Iris pigment epithelial cell (primary cell): Measurements from ENCODE around the gene FAM187B.
"Not testable (repeated sequence)": the region's sequence is repeated elsewhere in the genome, so short reads cannot be mapped to it uniquely, and the experiment has no call there.

Experiments used
- DNase-seq: peaks from one replicate; pipeline ENCODE4 v3.0.0-alpha.2; 2011; ENCODE audit warnings: low read depth

The FAM187B gene

DNA sequence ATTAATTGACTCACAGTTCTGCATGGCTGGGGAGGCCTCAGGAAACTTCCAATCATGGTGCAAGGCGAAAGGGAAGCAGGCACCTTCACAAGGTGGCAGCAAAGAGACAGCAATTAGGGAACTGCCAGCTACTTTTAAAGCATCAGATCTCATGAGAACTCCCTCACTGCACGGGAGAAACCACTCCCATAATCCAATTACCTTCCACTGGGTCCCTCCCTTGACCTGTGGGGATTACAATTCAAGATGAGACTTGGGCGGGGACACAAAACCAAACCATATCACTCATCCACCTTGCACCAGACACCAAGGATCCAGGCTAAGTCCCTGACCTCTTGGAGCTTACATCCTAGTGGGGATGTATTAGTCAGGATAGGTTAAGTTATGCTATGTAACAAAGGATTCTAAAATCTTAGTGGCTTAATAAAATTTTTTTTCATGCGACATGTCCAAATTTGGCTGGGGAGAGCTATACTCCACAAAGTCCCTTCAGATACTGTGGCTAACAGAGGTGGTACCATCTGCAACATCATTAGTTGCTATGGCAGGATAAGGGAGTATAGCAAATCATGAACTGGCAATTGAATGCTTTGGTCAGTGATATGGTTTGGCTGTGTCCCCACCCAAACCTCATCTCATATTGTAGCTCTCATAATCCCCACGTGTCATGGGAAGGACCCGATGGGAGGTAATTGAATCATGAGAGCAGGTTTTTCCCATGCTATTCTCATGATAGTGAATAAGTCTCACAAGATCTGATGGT, 8.3 kb upstream of the FAM187B start:
- DNase-seq = no peak

DNA sequence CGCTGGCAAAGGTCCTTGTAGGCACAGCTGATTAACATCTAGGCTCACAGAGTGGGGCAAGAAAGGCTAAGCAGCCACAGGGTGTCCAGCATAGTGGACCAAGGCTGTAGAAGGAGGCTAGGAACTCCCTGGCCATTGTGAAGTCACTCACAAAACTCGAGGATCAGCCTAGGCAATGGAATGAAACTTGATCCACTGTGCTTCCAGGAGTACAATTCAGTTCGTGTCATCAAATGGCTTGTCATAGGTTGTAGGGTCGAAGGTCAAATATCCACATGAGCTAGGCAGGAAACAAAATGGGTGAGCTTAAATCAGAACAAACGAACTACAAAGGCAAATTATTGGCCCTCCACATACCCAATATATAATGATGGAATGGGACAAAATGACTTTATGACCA, 4.4 kb upstream of the FAM187B start:
- no peak for DNase-seq

DNA sequence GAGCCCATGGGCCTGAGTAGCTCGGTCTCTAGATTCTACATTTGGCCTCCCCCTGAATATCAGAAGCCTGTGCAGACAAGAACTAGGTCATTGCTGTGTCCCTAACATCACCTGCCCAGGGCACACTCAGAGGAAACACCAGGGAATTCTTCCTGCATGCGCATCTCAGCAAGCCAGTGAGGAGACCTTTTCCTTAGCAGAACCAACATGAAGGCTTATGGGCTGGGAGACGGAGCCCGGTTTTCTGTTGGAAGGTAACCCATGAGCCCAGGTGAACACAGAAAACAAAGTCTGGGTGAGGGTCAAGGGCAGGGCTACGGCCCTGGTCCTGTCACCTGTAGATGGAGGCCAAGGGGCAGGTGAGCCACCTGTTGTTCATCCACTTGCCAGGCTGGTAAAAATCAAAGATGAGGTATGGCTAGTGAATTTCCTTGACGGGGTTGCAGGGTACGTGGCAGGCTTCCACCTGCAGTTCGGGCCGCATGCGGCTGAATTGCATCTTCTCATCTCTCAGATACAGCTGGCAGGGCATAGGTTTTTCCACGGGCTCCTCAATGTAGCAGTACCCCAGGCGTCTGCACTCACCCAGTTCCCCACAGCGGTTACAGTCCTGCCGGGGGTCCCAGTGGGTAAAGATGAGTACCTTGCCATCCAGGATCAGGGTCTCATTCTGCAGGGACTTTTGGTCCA, 3.6 kb upstream of the FAM187B start:
- DNase-seq = no peak

DNA sequence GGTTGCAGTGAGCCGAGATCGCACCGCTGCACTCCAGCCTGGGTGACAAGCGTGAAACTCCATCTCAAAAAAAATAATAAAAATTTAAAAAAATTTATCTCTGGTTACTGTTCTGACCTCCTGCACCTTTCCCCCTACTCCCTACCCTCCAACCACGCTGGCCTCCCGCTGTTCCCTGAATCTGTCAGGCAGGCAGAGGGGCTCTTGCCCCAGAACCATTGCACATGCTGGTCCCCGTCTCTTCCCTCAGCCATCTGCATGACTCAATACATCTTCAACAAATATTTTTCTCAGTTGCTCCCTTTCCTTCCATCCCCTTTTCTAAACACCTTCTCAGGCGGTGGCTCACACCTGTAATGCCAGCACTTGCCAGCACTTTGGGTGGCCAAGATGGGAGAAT, 1.1 kb upstream of the FAM187B start:
- no peak for DNase-seq

DNA sequence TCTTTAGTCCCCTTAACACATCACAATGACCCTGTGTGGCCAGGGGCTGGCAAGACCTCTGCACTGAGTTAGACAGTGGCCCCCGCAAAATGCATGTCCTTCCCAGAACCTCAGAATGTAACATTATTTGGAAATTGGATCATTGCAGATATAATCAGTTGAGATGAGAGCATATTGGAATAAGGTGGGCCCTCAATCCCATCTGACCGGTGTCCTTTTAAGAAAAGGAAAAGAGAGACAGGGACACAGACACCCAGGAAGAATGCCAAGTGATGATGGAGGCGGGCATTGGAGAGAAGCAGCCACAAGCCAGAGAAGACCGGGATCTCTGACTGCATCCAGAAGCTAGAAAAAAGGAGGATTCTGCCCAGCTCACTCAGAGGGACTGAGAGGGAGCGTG, 1.8 kb downstream of the FAM187B start:
- no peak for DNase-seq

DNA sequence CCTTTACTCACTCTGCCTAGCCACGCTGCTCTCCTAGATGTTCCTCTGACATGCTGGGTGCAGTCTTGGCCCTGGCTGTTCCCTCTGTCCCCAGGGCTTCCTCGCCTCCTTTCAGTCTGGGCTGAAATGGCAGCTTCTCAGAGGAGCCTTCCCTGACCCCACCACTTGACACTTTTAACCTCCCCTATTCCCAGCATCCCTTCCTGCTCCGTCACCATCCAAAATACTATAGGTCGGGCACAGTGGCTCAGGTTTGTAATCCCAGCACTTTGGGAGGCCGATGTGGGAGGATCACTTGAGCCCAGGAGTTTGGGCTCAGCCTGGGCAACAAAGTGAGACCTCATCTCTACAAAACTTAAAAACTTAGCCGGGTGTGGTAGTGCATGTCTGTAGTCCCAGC, 2.6 kb downstream of the FAM187B start:
- DNase-seq = no peak

DNA sequence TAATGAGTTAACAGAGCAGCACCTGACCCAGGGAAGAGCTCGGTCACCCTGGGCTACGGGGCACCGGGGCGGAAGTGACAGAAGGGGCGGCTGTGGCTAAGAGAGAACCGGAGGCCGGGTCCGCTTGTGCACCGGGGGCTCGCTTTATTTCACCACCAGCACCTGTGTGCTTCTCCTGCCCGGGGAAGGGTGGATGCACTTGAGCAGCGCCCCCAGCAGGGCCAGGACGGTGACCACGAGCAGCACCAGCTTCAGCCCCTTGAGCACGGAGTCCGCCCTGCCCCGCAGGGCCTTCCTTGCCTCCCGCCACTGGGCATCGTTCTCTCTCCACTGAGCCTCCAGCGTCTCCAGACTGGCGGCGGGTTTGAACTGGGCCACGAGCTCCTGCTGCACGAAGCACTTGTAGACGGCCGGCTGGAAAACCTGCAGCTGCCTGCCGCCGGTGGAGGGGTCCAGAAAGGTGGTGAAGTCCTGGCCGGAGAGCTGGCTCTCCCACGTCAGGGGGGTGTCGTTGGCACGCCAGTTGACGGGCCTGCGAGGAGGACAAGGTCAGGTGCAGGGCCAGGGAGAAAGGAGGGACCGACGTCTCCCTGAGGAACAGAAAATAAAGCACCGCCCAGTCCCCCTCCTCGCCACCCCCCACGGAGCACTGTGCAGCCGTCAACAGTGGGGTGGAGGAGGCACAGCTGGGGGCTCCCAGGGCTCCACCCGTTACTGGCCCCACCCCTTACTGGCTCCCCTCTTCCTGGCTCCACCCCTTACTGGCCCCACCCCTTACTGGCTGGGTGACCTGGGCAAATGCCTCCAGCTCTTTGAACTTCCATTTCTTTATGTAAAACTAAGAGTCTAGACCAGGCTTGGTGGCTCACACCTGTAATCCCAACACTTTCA, 3.6 kb downstream of the FAM187B start:
- no peak for DNase-seq

DNA sequence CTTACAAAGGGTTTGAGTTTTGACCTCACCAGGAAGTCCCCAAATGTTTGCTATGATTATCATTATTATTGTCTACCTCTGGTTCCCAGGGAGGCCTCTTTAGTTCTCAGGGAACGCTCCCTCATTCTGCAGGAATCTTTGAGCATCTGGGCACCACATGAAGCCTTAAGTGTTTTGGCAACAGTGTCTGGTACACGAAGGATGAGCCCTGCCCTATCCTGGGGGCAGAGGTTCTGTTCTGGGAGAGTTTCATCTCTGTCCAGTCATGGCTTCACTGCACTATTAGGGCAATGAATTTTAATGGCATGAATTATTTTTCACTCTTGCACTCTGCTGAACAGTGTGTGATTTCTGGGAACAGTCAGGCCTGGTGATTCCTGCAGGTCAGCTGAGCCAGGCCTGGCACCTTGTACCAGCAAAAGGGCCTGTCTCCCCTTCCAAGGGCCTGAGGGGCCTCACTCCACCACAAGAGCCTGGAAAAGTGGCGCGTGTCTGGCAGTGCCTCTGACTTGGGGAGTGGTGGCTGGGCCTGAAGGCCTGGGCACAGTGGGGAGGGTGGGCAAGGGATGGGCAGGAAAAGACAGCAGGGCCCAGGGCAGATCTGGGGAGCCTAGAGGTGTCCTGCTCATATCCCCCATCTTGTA, 4.6 kb downstream of the FAM187B start:
- no peak for DNase-seq

DNA sequence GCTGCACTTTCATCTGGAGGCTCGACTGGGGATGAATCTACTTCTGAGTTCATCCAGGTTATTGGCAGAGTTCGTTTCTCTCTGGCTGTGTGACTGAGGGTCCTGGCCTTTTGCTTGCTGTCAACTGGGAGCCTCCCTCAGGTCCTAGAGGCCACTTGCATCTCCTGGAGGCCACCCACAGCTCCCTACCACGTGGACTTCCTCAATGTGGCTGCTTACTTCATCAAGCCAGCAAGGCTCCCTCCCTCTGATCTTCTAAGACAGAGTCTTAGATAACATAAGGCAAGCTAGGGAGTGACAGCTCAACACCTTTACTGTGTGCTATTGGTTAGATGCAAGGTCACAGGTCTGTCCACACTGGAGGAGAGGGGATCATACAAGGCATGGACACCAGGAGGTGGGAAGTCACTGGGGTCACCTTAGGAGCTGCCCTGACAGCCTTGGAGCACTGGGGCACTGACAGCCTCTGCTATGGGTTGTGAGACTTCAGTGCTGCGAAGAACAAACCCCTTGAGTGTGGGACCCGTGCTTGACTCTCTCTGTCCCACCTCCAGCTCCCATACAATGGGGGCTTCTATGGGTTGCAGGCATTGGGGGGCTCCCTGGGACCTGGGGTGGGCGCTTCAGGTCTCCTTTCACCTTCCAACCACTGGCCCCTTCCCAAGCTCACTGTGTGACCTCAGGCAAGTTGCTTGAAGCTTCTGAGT, 5.3 kb downstream of the FAM187B start:
- no peak for DNase-seq

DNA sequence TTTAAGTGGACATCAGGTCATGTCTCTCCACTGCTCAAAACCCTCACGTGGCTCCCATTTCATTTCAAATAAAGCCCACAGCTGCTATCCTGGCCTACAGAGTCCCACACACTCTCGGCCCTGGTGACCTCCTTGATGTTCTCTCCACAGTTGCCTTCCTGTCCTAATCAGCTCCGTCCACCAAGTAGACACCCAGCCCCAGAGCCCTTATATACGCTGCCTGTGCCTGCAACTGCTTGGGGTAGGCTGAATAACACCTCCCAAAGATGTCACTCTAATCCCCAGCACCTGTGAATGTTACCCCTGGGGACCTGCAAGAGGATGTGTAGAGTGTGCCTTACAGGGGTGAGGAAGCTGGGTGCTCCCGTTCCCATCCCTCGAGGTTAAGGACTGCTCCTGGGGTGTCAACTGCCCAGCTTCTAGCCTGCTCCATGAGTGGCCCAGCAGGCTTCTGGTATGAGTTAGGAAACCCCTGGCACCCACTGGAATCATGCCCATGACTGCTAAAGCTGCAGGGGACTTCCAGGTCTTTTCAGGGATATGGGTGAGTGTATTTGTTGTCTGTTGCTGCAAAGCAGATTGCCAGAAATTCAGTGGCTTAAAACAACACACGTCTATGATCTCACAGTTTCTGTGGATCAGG, 6.0 kb downstream of the FAM187B start:
- DNase-seq = no peak

DNA sequence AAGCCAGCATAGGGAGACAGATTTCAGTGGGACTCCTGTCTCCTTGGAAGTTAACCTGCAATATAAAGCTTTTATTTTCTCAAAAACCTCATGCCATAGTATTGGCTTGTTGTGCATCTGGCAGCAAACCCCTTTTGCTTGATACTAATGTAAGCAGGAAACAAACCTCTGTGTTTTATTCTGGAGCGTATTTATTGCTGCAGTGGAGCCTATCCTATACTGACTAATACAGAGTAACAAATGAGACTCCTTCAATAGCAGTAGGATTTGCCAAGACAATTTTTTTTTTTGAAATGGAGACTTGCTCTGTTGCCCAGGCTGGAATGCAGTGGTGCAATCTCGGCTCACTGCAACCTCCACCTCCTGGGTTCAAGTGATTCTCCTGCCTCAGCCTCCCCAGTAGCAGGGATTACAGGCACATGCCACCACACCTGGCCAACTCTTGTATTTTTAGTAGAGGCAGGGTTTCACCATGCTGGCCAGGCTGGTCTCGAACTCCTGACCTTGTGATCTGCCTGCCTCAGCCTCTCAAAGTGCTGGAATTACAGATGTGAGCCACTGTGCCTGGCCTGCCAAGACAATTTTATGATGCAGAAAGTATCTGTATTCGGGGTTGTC, 7.5 kb downstream of the FAM187B start:
- DNase-seq = not testable (repeated sequence)

DNA sequence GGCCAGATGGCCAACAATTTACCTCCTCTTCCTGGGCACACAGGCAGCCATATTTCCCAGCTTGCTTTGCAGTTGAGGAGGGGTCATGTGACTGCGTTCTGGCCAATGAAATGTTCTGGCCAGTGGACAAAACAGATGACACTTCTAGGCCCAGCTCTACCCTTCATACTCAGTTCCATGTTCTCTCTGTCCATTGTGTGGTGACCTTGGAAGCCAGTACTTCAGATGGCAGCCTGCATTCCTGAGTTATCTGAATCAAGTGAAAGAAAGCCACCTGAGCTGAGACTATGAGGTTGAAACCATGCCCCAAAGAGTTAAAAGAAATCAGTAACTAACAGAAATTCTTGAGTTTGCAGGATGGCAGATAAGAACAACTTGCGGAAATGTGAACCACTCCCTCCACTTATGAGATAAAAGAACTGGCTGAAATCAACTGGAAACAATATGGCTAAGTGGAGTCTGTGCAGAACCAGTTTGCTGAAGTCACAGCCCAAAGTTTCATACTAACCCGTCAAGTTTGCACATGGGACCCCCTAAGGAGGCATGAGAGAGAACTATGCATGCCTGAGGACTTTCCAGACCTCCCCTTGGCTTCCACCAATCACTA, 8.1 kb downstream of the FAM187B start:
- DNase-seq = no peak

DNA sequence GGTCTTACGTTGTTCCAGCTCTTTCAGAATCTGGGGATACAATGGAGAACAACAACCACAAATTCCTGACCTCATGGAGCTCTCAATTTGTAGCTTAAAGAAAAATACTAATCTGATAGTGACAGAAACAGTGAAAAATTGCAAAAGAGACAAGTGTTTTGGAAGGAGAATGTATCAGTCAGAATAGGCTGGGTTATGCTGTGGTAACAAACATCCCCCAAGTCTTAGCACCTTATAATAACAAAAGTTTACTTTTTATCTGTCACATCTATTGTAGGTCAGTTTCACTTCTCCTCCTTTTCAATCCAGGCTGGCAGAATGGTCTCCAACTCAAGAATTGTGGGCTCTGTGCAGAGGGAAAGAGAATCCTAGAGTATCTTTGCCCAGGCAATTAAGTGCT, 9.5 kb downstream of the FAM187B start:
- no peak for DNase-seq

DNA sequence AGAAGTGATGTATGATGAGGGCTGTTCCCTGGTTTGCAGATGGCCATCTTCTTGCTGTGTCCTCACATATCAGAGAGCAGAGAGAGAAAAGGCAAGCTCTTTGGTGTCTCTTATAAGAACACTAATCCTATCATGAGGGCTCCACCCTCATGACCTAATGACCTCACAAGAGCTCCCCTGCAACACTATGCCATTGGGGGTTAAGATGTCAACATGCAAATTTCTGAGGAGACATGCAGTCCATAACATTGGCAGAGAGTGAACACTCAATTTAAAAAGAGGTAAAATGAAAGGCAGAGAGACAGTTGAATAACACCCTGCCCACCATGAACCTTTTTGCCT, 10.9 kb downstream of the FAM187B start:
- no peak for DNase-seq

DNA sequence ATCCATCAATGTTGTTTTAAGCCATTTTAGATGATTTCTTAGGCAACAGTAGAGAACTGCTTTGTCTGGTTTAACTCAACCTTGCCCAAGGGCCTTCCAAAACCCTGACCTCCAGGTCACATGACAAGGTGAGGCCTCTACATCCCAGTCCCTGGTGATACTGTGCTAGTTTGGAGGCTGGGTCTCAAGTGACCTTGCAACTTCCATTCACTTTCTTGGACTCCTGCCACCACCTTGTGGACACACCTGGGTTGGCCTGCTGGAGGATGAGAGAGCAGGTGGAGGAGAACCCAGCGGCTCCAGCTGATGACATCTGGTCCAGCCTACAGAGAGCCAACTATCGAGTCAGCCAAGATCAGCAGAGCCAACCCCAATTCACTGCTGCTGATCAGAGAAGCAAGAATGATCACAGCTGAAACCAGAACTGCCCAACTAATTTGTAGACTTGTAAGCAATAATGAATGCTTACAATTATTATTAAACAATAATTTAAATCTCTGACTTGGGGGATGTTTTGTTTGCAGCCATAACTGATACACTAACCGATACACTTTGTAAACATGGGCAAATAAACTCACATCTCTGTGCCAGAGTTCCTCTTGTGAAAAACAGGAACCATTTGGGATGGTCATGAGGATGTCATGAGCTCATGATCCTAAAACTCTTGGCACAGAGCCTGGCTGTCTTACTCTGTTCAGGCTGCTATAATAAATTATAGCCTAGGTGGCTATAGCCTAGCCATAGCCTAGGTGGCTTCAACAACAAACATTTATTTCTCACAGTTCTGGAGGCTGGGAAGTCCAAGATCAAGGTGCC, 11.5 kb downstream of the FAM187B start:
- no peak for DNase-seq

DNA sequence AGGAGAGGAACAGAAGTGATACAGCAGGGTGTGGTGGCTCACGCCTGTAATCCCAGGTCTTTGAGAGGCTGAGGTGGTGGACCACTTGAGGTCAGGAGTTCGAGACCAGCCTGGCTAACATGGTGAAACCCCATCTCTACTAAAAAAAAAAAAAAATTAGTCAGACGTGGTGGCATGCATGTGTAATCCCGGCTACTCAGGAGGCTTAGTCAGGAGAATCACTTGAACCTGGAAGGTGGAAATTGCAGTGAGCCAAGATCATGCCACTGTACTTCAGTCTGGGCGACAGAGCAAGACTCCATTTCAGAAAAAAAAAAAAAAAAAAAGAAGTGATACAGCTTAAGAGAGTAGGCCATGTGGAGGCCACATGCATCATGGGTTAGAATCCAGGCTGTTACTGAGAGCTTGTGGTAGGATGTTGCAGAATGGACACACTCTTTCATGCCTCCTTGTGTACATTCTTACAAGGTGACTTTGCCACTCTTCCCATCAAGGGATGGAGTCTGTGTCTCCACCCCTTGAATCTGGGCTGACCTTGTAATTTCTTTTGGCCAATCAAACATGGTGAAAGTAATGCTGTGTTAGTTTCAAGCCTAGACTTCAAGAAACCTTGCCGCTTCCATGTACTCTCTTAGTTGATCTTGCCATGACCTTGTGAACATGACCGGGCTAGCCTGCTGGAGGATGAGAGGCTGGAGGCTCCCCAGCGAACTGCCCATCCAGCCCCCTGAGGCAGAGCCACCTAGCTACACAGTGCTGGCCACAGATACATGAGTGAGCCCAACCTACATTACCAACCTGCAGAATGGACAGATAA, 12.3 kb downstream of the FAM187B start:
- peak; percentile 46 for DNase-seq

DNA sequence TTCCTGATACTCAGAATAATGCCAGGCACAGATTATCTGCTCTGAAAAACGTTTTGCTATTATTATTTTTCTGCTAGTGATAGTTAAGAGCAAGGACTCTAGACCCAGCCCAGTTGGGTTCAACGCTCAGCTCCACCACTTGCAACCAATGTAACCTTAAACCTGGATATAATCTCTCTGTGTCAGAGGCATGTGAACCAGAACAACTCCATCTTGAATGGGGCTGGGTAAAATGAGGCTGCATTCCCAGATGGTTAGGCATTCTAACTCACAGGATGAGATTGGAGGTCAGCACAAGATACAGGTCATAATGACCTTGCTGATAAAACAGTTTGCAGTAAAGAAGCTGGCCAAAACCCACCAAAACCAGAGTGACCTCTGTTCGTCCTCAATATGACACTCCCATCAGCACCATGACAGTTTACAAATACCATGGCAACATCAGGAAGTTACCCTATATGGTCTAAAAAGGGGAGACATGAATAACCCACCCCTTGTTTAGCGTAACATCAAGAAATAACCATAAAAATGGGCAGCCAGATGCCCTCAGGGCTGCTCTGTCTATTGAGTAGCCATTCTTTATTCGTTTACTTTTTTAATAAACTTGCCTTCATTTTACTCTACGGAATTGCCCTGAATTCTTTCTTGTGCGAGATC, 13.6 kb downstream of the FAM187B start:
- no peak for DNase-seq
